ENCODE data around the gene CNTN2. TPM values are rescaled to one million over a fixed set of nuclear protein-coding genes. Genes with fewer than 3 reads are reported as not detected.

The CNTN2 gene
- total and polyA plus RNA-seq, 2 of the 4 experiments (the other 2 are of a cell fraction): not detected

DNA sequence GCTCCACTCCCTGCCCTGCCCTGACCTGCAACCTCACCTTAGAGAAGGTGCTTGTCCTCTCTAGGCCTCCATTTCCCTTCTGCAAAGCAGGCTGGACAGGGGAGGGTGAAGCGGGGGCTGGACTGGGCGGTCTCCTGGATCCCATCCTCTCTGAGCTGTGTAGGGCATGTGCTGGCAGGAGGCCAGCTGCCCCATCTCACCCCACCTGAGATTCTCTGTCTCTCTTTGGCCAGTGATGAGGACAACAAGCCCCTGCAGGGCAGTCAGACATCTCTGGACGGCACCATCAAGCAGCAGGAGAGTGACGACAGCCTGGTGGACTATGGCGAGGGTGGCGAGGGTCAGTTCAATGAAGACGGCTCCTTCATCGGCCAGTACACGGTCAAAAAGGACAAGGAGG lies 26.9 kb upstream of the CNTN2 start:
- no peaks in the 10 kb centered on the region for H3K36me3 ChIP-seq (ENCODE audit: control insufficient read depth, insufficient read depth, low read length)
- intact Hi-C loops (cut with micrococcal nuclease): no loop called here
- no peak overlapping the region for H3K23ac ChIP-seq (ENCODE audit: low read depth, low read length)
- H3K4me1 ChIP-seq (ENCODE audit: control insufficient read depth, insufficient read depth, low read length): no peaks in the 10 kb centered on the region
- no peak overlapping the region for H2BK5ac ChIP-seq (ENCODE audit: low read depth, low read length, poor library complexity, severe bottlenecking)
- H3K27me3 ChIP-seq (ENCODE audit: control insufficient read depth, insufficient read depth, low read length): peaks cover 57% of the 10 kb centered on the region
- in situ Hi-C loops (cut with MboI; ENCODE audit: low sequenced_read_pairs): no loop called here
- no peak overlapping the region for H3K27ac ChIP-seq (ENCODE audit: insufficient read depth, low read length)
- no peaks in the 10 kb centered on the region for H3K9me1 ChIP-seq (ENCODE audit: insufficient read depth, low read length)
- H2AK5ac ChIP-seq (ENCODE audit: low read depth, low read length): no peak overlapping the region
- H3K9ac ChIP-seq (ENCODE audit: low read depth, low read length): no peak overlapping the region
- no peak overlapping the region for H2BK120ac ChIP-seq (ENCODE audit: low read depth, low read length)
- no peaks in the 10 kb centered on the region for H3K9me3 ChIP-seq (ENCODE audit: control insufficient read depth, insufficient read depth, low read length)
- no peak overlapping the region for H3K4me3 ChIP-seq (ENCODE audit: insufficient read depth, low read depth, low read length)
- no peak overlapping the region for H4K91ac ChIP-seq (ENCODE audit: insufficient read depth, low read depth, low read length)
- no TSS peak for BruUV-seq (replicated peaks)
- H4K8ac ChIP-seq (ENCODE audit: low read depth in 2 of 2, low read length in 2 of 2): no peak overlapping the region
- CTCF ChIA-PET: no interaction called here
- TF ChIP-seq MAZ (IDR thresholded peaks at IDR 0.05; ENCODE audit: borderline replicate concordance, low read depth, low read length): no peak
- no peak for TF ChIP-seq MAFK (IDR thresholded peaks at IDR 0.05; ENCODE audit: low read depth, low read length)
- TF ChIP-seq MXI1 (IDR thresholded peaks at IDR 0.05; ENCODE audit: borderline replicate concordance, low read depth, low read length): no peak
- TF ChIP-seq, protein P1, sequence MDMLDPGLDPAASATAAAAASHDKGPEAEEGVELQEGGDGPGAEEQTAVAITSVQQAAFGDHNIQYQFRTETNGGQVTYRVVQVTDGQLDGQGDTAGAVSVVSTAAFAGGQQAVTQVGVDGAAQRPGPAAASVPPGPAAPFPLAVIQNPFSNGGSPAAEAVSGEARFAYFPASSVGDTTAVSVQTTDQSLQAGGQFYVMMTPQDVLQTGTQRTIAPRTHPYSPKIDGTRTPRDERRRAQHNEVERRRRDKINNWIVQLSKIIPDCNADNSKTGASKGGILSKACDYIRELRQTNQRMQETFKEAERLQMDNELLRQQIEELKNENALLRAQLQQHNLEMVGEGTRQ (IDR thresholded peaks at IDR 0.05; ENCODE audit: low read depth, low read length): no peak
- TF ChIP-seq BHLHE40 (IDR thresholded peaks at IDR 0.05; ENCODE audit: low read depth, low read length): no peak
- TF ChIP-seq, protein P2, sequence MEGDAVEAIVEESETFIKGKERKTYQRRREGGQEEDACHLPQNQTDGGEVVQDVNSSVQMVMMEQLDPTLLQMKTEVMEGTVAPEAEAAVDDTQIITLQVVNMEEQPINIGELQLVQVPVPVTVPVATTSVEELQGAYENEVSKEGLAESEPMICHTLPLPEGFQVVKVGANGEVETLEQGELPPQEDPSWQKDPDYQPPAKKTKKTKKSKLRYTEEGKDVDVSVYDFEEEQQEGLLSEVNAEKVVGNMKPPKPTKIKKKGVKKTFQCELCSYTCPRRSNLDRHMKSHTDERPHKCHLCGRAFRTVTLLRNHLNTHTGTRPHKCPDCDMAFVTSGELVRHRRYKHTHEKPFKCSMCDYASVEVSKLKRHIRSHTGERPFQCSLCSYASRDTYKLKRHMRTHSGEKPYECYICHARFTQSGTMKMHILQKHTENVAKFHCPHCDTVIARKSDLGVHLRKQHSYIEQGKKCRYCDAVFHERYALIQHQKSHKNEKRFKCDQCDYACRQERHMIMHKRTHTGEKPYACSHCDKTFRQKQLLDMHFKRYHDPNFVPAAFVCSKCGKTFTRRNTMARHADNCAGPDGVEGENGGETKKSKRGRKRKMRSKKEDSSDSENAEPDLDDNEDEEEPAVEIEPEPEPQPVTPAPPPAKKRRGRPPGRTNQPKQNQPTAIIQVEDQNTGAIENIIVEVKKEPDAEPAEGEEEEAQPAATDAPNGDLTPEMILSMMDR (conservative IDR thresholded peaks at IDR 0.05; ENCODE audit: low read depth, low read length): no peak
- no peak for TF ChIP-seq NFE2L2 (IDR thresholded peaks at IDR 0.05; ENCODE audit: low read depth, low read length)
- TF ChIP-seq RCOR1 (IDR thresholded peaks at IDR 0.05; ENCODE audit: insufficient replicate concordance, low read length): no peak
- no peak for TF ChIP-seq RFX5 (IDR thresholded peaks at IDR 0.05; ENCODE audit: low read depth, low read length)
- TF ChIP-seq RAD21 (IDR thresholded peaks at IDR 0.05; ENCODE audit: low read length): no peak
- no peak for TF ChIP-seq SMC3 (IDR thresholded peaks at IDR 0.05; ENCODE audit: low read depth, low read length)
- no peak for TF ChIP-seq CEBPB (IDR thresholded peaks at IDR 0.05; ENCODE audit: low read depth, low read length)
- TF ChIP-seq CHD1 (IDR thresholded peaks at IDR 0.05; ENCODE audit: low read depth, low read length): no peak
- no peak for TF ChIP-seq POLR2A (IDR thresholded peaks at IDR 0.05; ENCODE audit: low read depth, low read length)
- TF ChIP-seq FOS (IDR thresholded peaks at IDR 0.05; ENCODE audit: low read depth, low read length): no peak
- TF ChIP-seq, protein P3, sequence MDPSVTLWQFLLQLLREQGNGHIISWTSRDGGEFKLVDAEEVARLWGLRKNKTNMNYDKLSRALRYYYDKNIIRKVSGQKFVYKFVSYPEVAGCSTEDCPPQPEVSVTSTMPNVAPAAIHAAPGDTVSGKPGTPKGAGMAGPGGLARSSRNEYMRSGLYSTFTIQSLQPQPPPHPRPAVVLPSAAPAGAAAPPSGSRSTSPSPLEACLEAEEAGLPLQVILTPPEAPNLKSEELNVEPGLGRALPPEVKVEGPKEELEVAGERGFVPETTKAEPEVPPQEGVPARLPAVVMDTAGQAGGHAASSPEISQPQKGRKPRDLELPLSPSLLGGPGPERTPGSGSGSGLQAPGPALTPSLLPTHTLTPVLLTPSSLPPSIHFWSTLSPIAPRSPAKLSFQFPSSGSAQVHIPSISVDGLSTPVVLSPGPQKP (IDR thresholded peaks at IDR 0.05; ENCODE audit: borderline replicate concordance, low read depth, low read length): no peak
- H4K5ac ChIP-seq (ENCODE audit: low read depth, low read length): no peak overlapping the region
- dilution Hi-C loops (cut with HindIII; ENCODE audit: low sequenced_read_pairs, unreplicated experiment): no loop called here
- no peak overlapping the region for H3K4me2 ChIP-seq (ENCODE audit: low read depth, low read length)
- H2AFZ ChIP-seq (replicated peaks; ENCODE audit: low read length, poor library complexity): no peak overlapping the region
- H2BK15ac ChIP-seq (ENCODE audit: low read depth, low read length): no peak overlapping the region
- ATAC-seq (ENCODE audit: low read depth) (no peak), DNase-seq (no peak)
- H3K4ac ChIP-seq (ENCODE audit: low read depth, low read length): no peak overlapping the region
- H3K14ac ChIP-seq (replicated peaks; ENCODE audit: low read depth, low read length): no peak overlapping the region
- no peak overlapping the region for H3K18ac ChIP-seq (ENCODE audit: low read depth, low read length)
- H3K79me1 ChIP-seq (ENCODE audit: low read depth in 1 of 2, low read length in 2 of 2): no peaks in the 10 kb centered on the region
- H2BK20ac ChIP-seq (ENCODE audit: low read depth, low read length): no peak overlapping the region
- no peaks in the 10 kb centered on the region for H4K20me1 ChIP-seq (ENCODE audit: insufficient read depth, low read length)
- H2AK9ac ChIP-seq (replicated peaks; ENCODE audit: low read depth, low read length, poor library complexity): no peak overlapping the region
- H3K56ac ChIP-seq (ENCODE audit: extremely low read depth, insufficient read depth, low read length): no peak overlapping the region
- WGBS, 2 experiments (ENCODE audit: extremely low coverage in 2 of 2, insufficient read length in 1 of 2): 68% methylated on average over 6 of the region's 9 CpGs; no CpG with 5 or more reads in 1 of the 2 experiments
- POLR2A ChIA-PET (ENCODE audit: unreplicated experiment): no interaction called here
